ENCODE results near the gene NEK11. TPM values are rescaled to one million over a fixed set of nuclear protein-coding genes. Genes with fewer than 3 reads are reported as not detected.
A peak's percentile ranks its signal among the peaks of the same experiment; 100 is the strongest.

The NEK11 gene
- total and polyA plus RNA-seq, 9 of the 15 experiments (the other 6 are each of a cell fraction or from before 2014, with no cell fraction given) = 0.28 to 1.5 (median 0.87) TPM

DNA sequence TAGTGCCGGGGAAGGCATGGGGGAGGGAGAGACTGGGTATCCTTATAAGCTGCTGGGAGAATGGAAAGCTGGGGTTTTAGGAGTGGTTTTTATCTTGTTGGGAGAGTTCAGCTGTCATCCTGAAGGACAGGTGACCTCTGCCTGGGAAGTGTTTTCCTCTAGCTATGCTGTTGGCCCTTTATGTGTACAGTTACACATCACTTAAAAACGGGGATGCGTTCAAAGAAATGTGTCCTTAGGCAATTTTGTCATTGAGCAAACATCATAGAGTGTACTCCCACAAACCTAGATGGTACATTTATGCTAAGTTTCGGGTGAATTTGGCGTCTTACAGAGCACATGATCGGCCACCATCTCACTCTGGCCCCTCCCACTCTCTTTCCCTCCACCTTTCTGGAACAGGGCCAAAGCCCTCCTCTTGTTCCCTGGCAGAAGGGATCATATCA, 190.6 kb downstream of the NEK11 start:
- intact Hi-C loops (cut with micrococcal nuclease) (no loop called here), in situ Hi-C loops (cut with MboI) (no loop called here)
- Histone ChIP-seq H3K36me3 (ENCODE audit: control insufficient read depth, insufficient read depth, low read length) (no peaks in the 10 kb centered on the region), H3K27me3 (ENCODE audit: control insufficient read depth in 2 of 2, insufficient read depth in 2 of 2, low read length in 2 of 2) (no peaks in the 10 kb centered on the region; a peak in 1 of 5 replicates), H4K20me1 (replicated peaks; ENCODE audit: control insufficient read depth, insufficient read depth, low read length) (no peaks in the 10 kb centered on the region), H3K9me1 (ENCODE audit: control insufficient read depth, insufficient read depth, low read length) (no peaks in the 10 kb centered on the region), H2AFZ (ENCODE audit: low read depth, low read length) (0 out of 2 replicates have a peak overlapping the region, but pooled peaks have one; percentile 51), H3K9ac (ENCODE audit: insufficient read depth in 1 of 2, low read depth in 2 of 2, low read length in 2 of 2) (no peak overlapping the region), H3K27ac (ENCODE audit: extremely low read depth, low read depth, low read length) (no peak overlapping the region), H3K79me2 (ENCODE audit: control insufficient read depth, insufficient read depth, low read length) (no peaks in the 10 kb centered on the region), H3K4me2 (ENCODE audit: insufficient read depth, low read length) (no peak overlapping the region), H3K9me3 (replicated peaks; ENCODE audit: control insufficient read depth, insufficient read depth, low read depth, low read length) (no peaks in the 10 kb centered on the region), H3K4me1 (replicated peaks in 1 of 2; ENCODE audit: control insufficient read depth in 2 of 2, insufficient read depth in 2 of 2, low read length in 2 of 2) (0 out of 5 replicates have a peak, but pooled peaks cover 0 to 2% of the 10 kb centered on the region in 2 experiments), H3K4me3 (no peak overlapping the region)
- peak in 2 of 4 experiments; percentile 7 to 13 for DNase-seq (ENCODE audit: extremely low read depth in 1 of 4, low spot score in 3 of 4)
- FAIRE-seq = no peak
- no TSS peak for BruUV-seq (replicated peaks)
- POLR2A ChIA-PET = no interaction called here
- CTCF ChIA-PET (ENCODE audit: low intra/inter-chr PET ratio) = no interaction called here
- ATAC-seq = no peak
- WGBS (ENCODE audit: insufficient coverage, low coverage, missing lambda C conversion rate) = 0% methylated on average over 5 of the region's 6 CpGs
- TF ChIP-seq, protein P1, sequence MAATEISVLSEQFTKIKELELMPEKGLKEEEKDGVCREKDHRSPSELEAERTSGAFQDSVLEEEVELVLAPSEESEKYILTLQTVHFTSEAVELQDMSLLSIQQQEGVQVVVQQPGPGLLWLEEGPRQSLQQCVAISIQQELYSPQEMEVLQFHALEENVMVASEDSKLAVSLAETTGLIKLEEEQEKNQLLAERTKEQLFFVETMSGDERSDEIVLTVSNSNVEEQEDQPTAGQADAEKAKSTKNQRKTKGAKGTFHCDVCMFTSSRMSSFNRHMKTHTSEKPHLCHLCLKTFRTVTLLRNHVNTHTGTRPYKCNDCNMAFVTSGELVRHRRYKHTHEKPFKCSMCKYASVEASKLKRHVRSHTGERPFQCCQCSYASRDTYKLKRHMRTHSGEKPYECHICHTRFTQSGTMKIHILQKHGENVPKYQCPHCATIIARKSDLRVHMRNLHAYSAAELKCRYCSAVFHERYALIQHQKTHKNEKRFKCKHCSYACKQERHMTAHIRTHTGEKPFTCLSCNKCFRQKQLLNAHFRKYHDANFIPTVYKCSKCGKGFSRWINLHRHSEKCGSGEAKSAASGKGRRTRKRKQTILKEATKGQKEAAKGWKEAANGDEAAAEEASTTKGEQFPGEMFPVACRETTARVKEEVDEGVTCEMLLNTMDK (IDR thresholded peaks at IDR 0.05; ENCODE audit: borderline replicate concordance, insufficient read depth, low read depth, low read length, poor library complexity, severe bottlenecking) = no peak
- no peak for TF ChIP-seq THRAP3 (IDR thresholded peaks at IDR 0.05; ENCODE audit: borderline replicate concordance)
- no peak for TF ChIP-seq JUND (IDR thresholded peaks at IDR 0.05; ENCODE audit: borderline replicate concordance, low read depth, low read length)
- 0 out of 3 replicates have a peak, but pooled peaks have one; percentile 0 for TF ChIP-seq JUND (tag; IDR thresholded peaks at IDR 0.05; ENCODE audit: borderline replicate concordance, low read depth, low read length)
- TF ChIP-seq, protein P2, sequence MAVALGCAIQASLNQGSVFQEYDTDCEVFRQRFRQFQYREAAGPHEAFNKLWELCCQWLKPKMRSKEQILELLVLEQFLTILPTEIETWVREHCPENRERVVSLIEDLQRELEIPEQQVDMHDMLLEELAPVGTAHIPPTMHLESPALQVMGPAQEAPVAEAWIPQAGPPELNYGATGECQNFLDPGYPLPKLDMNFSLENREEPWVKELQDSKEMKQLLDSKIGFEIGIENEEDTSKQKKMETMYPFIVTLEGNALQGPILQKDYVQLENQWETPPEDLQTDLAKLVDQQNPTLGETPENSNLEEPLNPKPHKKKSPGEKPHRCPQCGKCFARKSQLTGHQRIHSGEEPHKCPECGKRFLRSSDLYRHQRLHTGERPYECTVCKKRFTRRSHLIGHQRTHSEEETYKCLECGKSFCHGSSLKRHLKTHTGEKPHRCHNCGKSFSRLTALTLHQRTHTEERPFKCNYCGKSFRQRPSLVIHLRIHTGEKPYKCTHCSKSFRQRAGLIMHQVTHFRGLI (CRISPR knock-in tag; IDR thresholded peaks at IDR 0.05) = no peak
- TF ChIP-seq NR4A1 (CRISPR knock-in tag; IDR thresholded peaks at IDR 0.05) = no peak
- no peak for TF ChIP-seq NR4A1 (tag; IDR thresholded peaks at IDR 0.05)
- TF ChIP-seq NFIC (IDR thresholded peaks at IDR 0.05) = peak; percentile 73
- TF ChIP-seq ZNF707 (CRISPR knock-in tag; conservative IDR thresholded peaks at IDR 0.05) = no peak
- TF ChIP-seq ZNF282 (CRISPR knock-in tag; IDR thresholded peaks at IDR 0.05) = no peak
- no peak for TF ChIP-seq ZNF584 (CRISPR knock-in tag; IDR thresholded peaks at IDR 0.05; ENCODE audit: low read depth)
- TF ChIP-seq RBFOX2 (IDR thresholded peaks at IDR 0.05; ENCODE audit: low read depth, low read length) = no peak
- no peak for TF ChIP-seq NBN (IDR thresholded peaks at IDR 0.05; ENCODE audit: low read depth)
- no peak for TF ChIP-seq SMAD2 (IDR thresholded peaks at IDR 0.05; ENCODE audit: low read depth, low read length)
- no peak for TF ChIP-seq ZNF23 (CRISPR knock-in tag; IDR thresholded peaks at IDR 0.05)
- TF ChIP-seq KDM5B (IDR thresholded peaks at IDR 0.05; ENCODE audit: insufficient replicate concordance, low read depth, low read length) = no peak
- TF ChIP-seq ZNF280B (CRISPR knock-in tag; IDR thresholded peaks at IDR 0.05) = no peak
